Astrocyte (in vitro differentiated cells and primary cell): ENCODE data around the gene KRTAP1-1.
"Not testable (repeated sequence)": the region's sequence is repeated elsewhere in the genome, so short reads cannot be mapped to it uniquely, and the experiment has no call there.

Source experiments
- CTCF ChIP-seq: IDR thresholded peaks from 2 replicates; pipeline ENCODE4 v1.5.1; 2011; ENCODE audit warnings: low read depth, mild to moderate bottlenecking, inconsistent platforms, low read length, moderate library complexity; ENCODE audit not compliant: insufficient read depth
- EZH2 ChIP-seq: IDR thresholded peaks from 2 replicates; pipeline ENCODE4 v1.6.1; 2012; ENCODE audit warnings: mild to moderate bottlenecking, low read length, inconsistent platforms; ENCODE audit not compliant: insufficient read depth

DNA sequence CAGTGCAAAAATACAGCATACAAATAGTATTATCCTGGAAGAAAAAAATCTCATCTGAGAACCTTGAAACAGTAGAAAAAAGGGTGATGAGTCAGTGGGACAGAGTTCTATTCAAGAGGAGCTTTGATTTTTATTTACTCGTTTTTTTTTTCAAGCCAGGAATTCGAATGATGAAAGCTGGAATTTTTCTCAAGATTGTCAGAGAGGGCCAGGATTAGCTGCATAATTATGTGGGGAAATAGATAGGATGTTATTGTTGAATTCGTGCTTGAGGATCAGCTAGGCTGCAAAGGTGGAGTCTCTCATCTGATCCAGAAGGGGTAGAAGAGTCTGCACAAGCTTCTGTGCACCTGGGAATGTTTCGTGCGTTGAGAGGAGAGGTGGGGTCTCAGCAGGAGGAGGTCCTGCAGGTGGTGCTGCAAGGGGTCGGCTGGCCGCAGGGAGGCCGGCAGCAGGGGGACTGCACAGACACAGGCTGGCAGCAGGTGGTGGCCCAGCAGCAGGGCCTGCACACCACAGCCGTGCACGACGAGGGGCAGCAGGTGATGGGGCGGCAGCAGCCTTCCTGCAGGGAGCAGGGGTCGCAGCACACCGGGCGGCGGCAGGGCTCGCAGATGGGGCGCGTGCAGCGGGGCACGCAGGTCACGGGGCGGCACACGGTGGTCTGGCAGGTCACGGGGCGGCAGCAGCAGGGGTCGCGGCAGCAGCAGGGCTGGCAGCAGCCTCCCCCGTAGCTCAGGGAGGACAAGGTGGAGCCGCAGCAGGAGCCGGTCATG, 18.2 kb upstream of the KRTAP1-1 start:
- TF ChIP-seq CTCF, EZH2: not testable (repeated sequence)
